Measurements from ENCODE around the gene BICC1. TPM values are rescaled to one million over a fixed set of nuclear protein-coding genes. Genes with fewer than 3 reads are reported as not detected.

Gene BICC1
- total RNA-seq, 1 donor from 2014 or later, result 2.4 TPM

GRCh38 chr10:58648131-58648530 lies 135.5 kb downstream of the BICC1 start:
- Mint-ChIP-seq H3K4me3 (no peak overlapping the region), H3K4me1 (no peaks in the 10 kb centered on the region), H3K27me3 (ENCODE audit: low read depth) (no peaks in the 10 kb centered on the region), H3K9me3 (no peaks in the 10 kb centered on the region), H3K27ac (ENCODE audit: unreplicated experiment) (no peak overlapping the region), H3K36me3 (ENCODE audit: low read depth) (no peaks in the 10 kb centered on the region)
- TF ChIP-seq CTCF (conservative IDR thresholded peaks at IDR 0.05), result no peak
- DNase-seq (ENCODE audit: low read depth, low spot score), result no peak

- no peak for TF ChIP-seq CTCF (conservative IDR thresholded peaks at IDR 0.05)
- Mint-ChIP-seq H3K27me3 (ENCODE audit: low read depth) (no peaks in the 10 kb centered on the region), H3K36me3 (ENCODE audit: low read depth) (no peaks in the 10 kb centered on the region), H3K9me3 (no peaks in the 10 kb centered on the region), H3K4me3 (no peak overlapping the region), H3K4me1 (no peaks in the 10 kb centered on the region), H3K27ac (ENCODE audit: unreplicated experiment) (no peak overlapping the region)
- DNase-seq (ENCODE audit: low read depth, low spot score), result no peak
Measured at GRCh38 chr10:58651040-58651439, 138.4 kb downstream of the BICC1 start.

- H3K36me3 Mint-ChIP-seq (ENCODE audit: low read depth), result peaks cover 1% of the 10 kb centered on the region
- H3K27me3 Mint-ChIP-seq (ENCODE audit: low read depth), result no peaks in the 10 kb centered on the region
- H3K4me3 Mint-ChIP-seq, result no peak overlapping the region
- H3K9me3 Mint-ChIP-seq, result peaks cover 2% of the 10 kb centered on the region
- no peaks in the 10 kb centered on the region for H3K4me1 Mint-ChIP-seq
- DNase-seq (ENCODE audit: low read depth, low spot score), result no peak
- H3K27ac Mint-ChIP-seq (ENCODE audit: unreplicated experiment), result no peak overlapping the region
- TF ChIP-seq CTCF (conservative IDR thresholded peaks at IDR 0.05), result no peak
Measured at GRCh38 chr10:58651742-58652141, 139.1 kb downstream of the BICC1 start.

GRCh38 chr10:58653139-58653538 lies 140.5 kb downstream of the BICC1 start:
- no peak for TF ChIP-seq CTCF (conservative IDR thresholded peaks at IDR 0.05)
- Mint-ChIP-seq H3K27me3 (ENCODE audit: low read depth) (no peaks in the 10 kb centered on the region), H3K4me3 (no peak overlapping the region), H3K36me3 (ENCODE audit: low read depth) (peaks cover 4% of the 10 kb centered on the region), H3K4me1 (no peaks in the 10 kb centered on the region), H3K9me3 (peaks cover 3% of the 10 kb centered on the region), H3K27ac (ENCODE audit: unreplicated experiment) (no peak overlapping the region)
- no peak for DNase-seq (ENCODE audit: low read depth, low spot score)

- peaks cover 11% of the 10 kb centered on the region for H3K36me3 Mint-ChIP-seq (ENCODE audit: low read depth)
- no peak overlapping the region for H3K27ac Mint-ChIP-seq (ENCODE audit: unreplicated experiment)
- H3K9me3 Mint-ChIP-seq, result peaks cover 8% of the 10 kb centered on the region
- TF ChIP-seq CTCF (conservative IDR thresholded peaks at IDR 0.05), result no peak
- no peaks in the 10 kb centered on the region for H3K27me3 Mint-ChIP-seq (ENCODE audit: low read depth)
- H3K4me1 Mint-ChIP-seq, result no peaks in the 10 kb centered on the region
- no peak for DNase-seq (ENCODE audit: low read depth, low spot score)
- H3K4me3 Mint-ChIP-seq, result no peak overlapping the region
Measured at GRCh38 chr10:58660575-58661255, 148.0 kb downstream of the BICC1 start.

All from neural crest cell (in vitro differentiated cells).